IPS-NIHi7 (cell line): ENCODE results near the gene SF3B6.

Experiments used
- DNase-seq: peaks from one replicate; pipeline ENCODE4 v3.0.0; 2012; ENCODE audit warnings: mixed read lengths; ENCODE audit errors: extremely low spot score

The SF3B6 gene

GRCh38 chr2:24020244-24020643 lies 55.9 kb downstream of the SF3B6 start:
- DNase-seq: no peak

DNA sequence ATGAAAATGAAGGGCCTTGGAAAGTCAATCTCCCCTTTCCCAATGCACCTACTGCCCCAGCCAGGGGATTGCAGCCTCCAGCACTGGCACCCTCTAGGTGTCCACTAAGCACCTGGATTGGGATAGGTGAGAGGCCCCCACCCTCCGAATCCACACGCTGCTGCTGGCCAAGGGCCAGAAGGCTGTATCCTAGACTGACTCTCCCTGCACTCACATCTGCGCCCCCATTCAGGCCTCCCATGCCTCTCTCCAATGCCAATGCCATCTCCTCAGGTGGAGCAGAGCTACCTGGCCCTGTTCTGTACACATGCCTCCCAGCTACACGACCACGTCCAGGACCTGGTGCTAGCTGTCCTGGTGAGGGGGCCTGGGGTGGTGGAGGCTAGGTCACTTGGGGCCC lies 56.4 kb downstream of the SF3B6 start:
- no peak for DNase-seq

DNA sequence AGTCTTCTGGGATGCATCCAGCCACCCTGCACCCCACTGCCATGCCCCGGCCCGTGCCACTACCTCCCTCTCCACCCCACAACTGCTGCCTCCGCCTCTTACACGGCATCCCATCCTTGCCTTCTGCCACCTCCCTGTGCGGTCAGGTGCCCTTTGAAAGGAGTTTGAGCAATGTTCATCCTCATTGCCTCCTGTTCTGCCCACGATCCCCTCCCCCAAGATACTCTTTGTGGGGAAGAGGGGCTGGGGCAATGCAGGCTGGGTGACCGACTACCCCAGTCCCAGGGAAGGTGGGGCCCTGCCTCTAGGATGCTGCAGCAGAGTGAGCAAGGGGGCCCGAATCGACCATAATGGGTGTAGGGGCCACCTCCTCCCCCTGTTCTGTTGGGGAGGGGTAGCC lies 57.9 kb downstream of the SF3B6 start:
- no peak for DNase-seq

- no peak for DNase-seq
These were observed 58.4 kb downstream of the SF3B6 start for GRCh38 chr2:24017711-24018110.
